ENCODE results near the gene CAMK2N2.
A peak's percentile ranks its signal among the peaks of the same experiment; 100 is the strongest.

Gene CAMK2N2

GRCh38 chr3:184299488-184300377 lies 38.4 kb upstream of the CAMK2N2 start:
- DNase-seq (ENCODE audit: low read depth) = no peak
- peak overlapping the region; percentile 98 for H3K4me3 ChIP-seq (ENCODE audit: low read depth, low read length)
- TF ChIP-seq, protein P1, sequence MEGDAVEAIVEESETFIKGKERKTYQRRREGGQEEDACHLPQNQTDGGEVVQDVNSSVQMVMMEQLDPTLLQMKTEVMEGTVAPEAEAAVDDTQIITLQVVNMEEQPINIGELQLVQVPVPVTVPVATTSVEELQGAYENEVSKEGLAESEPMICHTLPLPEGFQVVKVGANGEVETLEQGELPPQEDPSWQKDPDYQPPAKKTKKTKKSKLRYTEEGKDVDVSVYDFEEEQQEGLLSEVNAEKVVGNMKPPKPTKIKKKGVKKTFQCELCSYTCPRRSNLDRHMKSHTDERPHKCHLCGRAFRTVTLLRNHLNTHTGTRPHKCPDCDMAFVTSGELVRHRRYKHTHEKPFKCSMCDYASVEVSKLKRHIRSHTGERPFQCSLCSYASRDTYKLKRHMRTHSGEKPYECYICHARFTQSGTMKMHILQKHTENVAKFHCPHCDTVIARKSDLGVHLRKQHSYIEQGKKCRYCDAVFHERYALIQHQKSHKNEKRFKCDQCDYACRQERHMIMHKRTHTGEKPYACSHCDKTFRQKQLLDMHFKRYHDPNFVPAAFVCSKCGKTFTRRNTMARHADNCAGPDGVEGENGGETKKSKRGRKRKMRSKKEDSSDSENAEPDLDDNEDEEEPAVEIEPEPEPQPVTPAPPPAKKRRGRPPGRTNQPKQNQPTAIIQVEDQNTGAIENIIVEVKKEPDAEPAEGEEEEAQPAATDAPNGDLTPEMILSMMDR (IDR thresholded peaks at IDR 0.05; ENCODE audit: low read depth, low read length) = no peak
- TF ChIP-seq POLR2A (IDR thresholded peaks at IDR 0.05; ENCODE audit: extremely low read depth, insufficient read length) = no peak
- no peak for TF ChIP-seq MYC (IDR thresholded peaks at IDR 0.05; ENCODE audit: low read depth, low read length)
- no peak for TF ChIP-seq MAX (IDR thresholded peaks at IDR 0.05; ENCODE audit: low read depth, low read length)

DNA sequence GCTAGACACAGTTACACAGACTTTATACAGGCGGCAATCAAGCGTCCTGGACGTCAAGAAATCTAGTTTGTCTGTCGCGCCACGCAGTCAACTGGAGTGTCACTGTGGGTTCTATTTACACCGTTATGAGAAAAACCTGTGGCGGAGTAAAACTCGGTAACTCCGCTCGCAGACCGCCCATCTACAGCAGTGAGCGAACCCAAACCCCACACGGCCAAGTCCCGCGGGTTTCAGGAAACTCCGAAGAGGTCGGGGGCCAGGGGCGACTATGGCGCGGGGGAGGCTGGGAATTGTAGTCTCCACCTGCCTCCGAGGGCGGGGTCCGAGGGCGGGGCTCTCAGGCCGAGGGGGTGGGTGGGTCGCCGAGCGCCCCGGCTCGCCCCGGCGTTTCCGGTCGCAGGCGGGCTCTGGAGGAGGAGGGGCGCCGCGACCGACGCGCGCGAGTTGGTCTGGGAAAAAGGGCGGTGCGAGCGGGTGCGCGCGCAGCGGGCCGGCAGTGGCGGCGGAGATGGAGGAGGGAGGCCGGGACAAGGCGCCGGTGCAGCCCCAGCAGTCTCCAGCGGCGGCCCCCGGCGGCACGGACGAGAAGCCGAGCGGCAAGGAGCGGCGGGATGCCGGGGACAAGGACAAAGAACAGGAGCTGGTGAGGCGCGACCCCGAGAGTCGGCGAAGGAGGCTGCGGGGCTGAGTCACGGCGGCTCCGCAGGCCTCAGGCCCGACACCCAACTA lies 37.6 kb upstream of the CAMK2N2 start, which contains the start of gene PSMD2:
PSMD2 (plus strand) TSS at position 483 of the 729 bp plus-strand sequence; CDS start at position 509, 26 bp downstream.
- TF ChIP-seq POLR2A (IDR thresholded peaks at IDR 0.05; ENCODE audit: extremely low read depth, insufficient read length) (peak; percentile 61), MAX (IDR thresholded peaks at IDR 0.05; ENCODE audit: low read depth, low read length) (no peak), MYC (IDR thresholded peaks at IDR 0.05; ENCODE audit: low read depth, low read length) (no peak)
- TF ChIP-seq, protein P1 (IDR thresholded peaks at IDR 0.05; ENCODE audit: low read depth, low read length) = no peak
- H3K4me3 ChIP-seq (ENCODE audit: low read depth, low read length) = peak within 1 kb of the TSS; percentile 98
- DNase-seq (ENCODE audit: low read depth) = peak; percentile 97

DNA sequence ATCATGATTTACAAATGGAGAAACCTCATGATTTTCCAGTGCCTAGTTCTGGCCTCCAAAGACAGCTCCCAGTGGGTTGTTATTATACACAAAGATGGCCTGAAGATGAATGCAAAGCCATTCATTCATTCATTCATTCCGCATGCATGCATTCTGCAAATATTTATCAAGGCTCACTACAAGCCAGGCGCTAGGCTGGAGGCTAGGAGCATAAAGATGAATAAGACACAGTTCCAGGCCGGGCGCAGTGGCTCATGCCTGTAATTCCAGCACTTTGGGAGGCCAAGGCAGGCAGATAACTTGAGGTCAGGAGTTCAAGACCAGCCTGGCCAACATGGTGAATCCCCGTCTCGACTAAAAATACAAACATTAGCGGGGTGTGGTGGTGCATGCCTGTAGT lies 35.3 kb upstream of the CAMK2N2 start:
- TF ChIP-seq MYC (IDR thresholded peaks at IDR 0.05; ENCODE audit: low read depth, low read length) (no peak), MAX (IDR thresholded peaks at IDR 0.05; ENCODE audit: low read depth, low read length) (no peak), POLR2A (IDR thresholded peaks at IDR 0.05; ENCODE audit: extremely low read depth, insufficient read length) (no peak)
- TF ChIP-seq, protein P1 (IDR thresholded peaks at IDR 0.05; ENCODE audit: low read depth, low read length) = no peak
- no peak for DNase-seq (ENCODE audit: low read depth)
- H3K4me3 ChIP-seq (ENCODE audit: low read depth, low read length) = no peak overlapping the region

DNA sequence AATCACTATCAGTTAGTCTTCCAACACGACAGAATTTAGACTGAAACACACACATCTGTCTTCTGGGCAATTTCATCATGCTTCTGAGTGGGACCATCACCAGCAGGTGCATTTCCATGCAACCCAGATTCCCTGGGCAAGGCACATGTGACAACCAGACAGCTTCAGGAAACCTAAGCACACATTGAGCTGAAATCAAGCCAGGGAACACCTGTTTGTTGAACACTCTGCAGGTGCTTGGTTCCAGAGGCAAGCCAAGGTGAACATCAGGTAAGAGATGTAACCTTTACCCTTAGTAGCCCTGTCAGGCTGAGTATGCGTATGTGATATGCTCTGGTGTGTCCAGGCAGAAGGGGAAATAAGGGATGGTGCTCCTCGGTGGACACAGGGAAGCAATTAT lies 34.4 kb upstream of the CAMK2N2 start:
- no peak overlapping the region for H3K4me3 ChIP-seq (ENCODE audit: low read depth, low read length)
- DNase-seq (ENCODE audit: low read depth) = no peak
- TF ChIP-seq MAX (IDR thresholded peaks at IDR 0.05; ENCODE audit: low read depth, low read length) (no peak), POLR2A (IDR thresholded peaks at IDR 0.05; ENCODE audit: extremely low read depth, insufficient read length) (no peak), MYC (IDR thresholded peaks at IDR 0.05; ENCODE audit: low read depth, low read length) (no peak)
- TF ChIP-seq, protein P1 (IDR thresholded peaks at IDR 0.05; ENCODE audit: low read depth, low read length) = no peak

- TF ChIP-seq POLR2A (IDR thresholded peaks at IDR 0.05; ENCODE audit: extremely low read depth, insufficient read length) (no peak), MAX (IDR thresholded peaks at IDR 0.05; ENCODE audit: low read depth, low read length) (no peak), MYC (IDR thresholded peaks at IDR 0.05; ENCODE audit: low read depth, low read length) (no peak)
- TF ChIP-seq, protein P1 (IDR thresholded peaks at IDR 0.05; ENCODE audit: low read depth, low read length) = no peak
- H3K4me3 ChIP-seq (ENCODE audit: low read depth, low read length) = no peak overlapping the region
- no peak for DNase-seq (ENCODE audit: low read depth)
These were observed 30.5 kb upstream of the CAMK2N2 start for GRCh38 chr3:184291738-184292445.

Data from NB4 (cell line).